HepG2 (cell line): ENCODE results near the gene FYTTD1.

Source experiments
- ATF7 ChIP-seq, 2 experiments: fragments of 450-650 bp in 1 of 2; sonication (generic) in 1 of 2; formaldehyde crosslinking in 1 of 2; IDR thresholded peaks; 2 replicates each; pipeline versions ENCODE4 v1.4.0 to v1.6.1; 2016 to 2020; ENCODE audit warnings: antibody characterized with exemption in 1 of 2, mild to moderate bottlenecking in 1 of 2, missing genetic modification reagents in 1 of 2
- BHLHE40 ChIP-seq: IDR thresholded peaks from 2 replicates; pipeline ENCODE4 v1.6.1; 2011; ENCODE audit warnings: low read length, improper control_type of control experiment
- CHD2 ChIP-seq: IDR thresholded peaks from 2 replicates; pipeline ENCODE4 v1.6.1; 2011; ENCODE audit warnings: low read depth, low read length, improper control_type of control experiment
- FOXP1 ChIP-seq, 2 experiments: fragments of 450-650 bp in 1 of 2; IDR thresholded peaks; 2 replicates each; pipeline ENCODE4 v1.6.1; 2017 to 2018; ENCODE audit warnings: antibody characterized with exemption in 1 of 2
- HHEX ChIP-seq: IDR thresholded peaks from 2 replicates; pipeline ENCODE4 v1.6.1; 2016; ENCODE audit warnings: control low read depth
- POLR2AphosphoS5 ChIP-seq: IDR thresholded peaks from 2 replicates; pipeline ENCODE4 v1.6.1; 2012; ENCODE audit warnings: low read depth, low read length
- RBAK ChIP-seq: sonication (generic); formaldehyde crosslinking; IDR thresholded peaks from 2 replicates; pipeline ENCODE4 v1.5.1; 2020; ENCODE audit warnings: mild to moderate bottlenecking, missing genetic modification reagents
- SP1 ChIP-seq, 2 experiments: fragments of 450-650 bp in 1 of 2; sonication (generic) in 1 of 2; formaldehyde crosslinking in 1 of 2; IDR thresholded peaks; 2 replicates each; pipeline versions ENCODE4 v1.4.0 to v1.6.1; 2016 to 2020; ENCODE audit warnings: missing genetic modification reagents in 1 of 2
- SRF ChIP-seq: IDR thresholded peaks from 2 replicates; pipeline ENCODE4 v1.6.1; 2011; ENCODE audit warnings: mild to moderate bottlenecking, low read depth, low read length, moderate library complexity
- TGIF2 ChIP-seq: IDR thresholded peaks from 2 replicates; pipeline ENCODE4 v1.6.1; 2016; ENCODE audit warnings: control low read depth, missing compliant biosample characterization
- TP53 ChIP-seq: sonication (generic); formaldehyde crosslinking; conservative IDR thresholded peaks from 2 replicates; pipeline ENCODE4 v1.4.0; 2020; ENCODE audit warnings: missing genetic modification reagents
- TF ChIP-seq, protein P1 (sequence below): sonication (generic); formaldehyde crosslinking; IDR thresholded peaks from 2 replicates; pipeline ENCODE4 v1.4.0; 2020; ENCODE audit warnings: mild to moderate bottlenecking, missing genetic modification reagents
- TF ChIP-seq, protein P2 (sequence below): sonication (generic); formaldehyde crosslinking; IDR thresholded peaks from 2 replicates; pipeline ENCODE4 v1.8.1; 2022; ENCODE audit warnings: mild to moderate bottlenecking, missing genetic modification reagents
- TF ChIP-seq, protein P3 (sequence below): sonication (generic); formaldehyde crosslinking; IDR thresholded peaks from 2 replicates; pipeline ENCODE4 v1.4.0; 2020; ENCODE audit warnings: missing genetic modification reagents

- TF ChIP-seq SRF (no peak), FOXP1 (IDR thresholded peaks at IDR 0.05) (no peak), FOXP1 (CRISPR knock-in tag; IDR thresholded peaks at IDR 0.05) (no peak), CHD2 (no peak), SP1 (IDR thresholded peaks at IDR 0.05) (no peak), SP1 (CRISPR knock-in tag; IDR thresholded peaks at IDR 0.05) (no peak), ATF7 (IDR thresholded peaks at IDR 0.05) (no peak), ATF7 (CRISPR knock-in tag; IDR thresholded peaks at IDR 0.05) (no peak), HHEX (no peak), BHLHE40 (no peak), TGIF2 (no peak), TP53 (CRISPR knock-in tag) (no peak), POLR2AphosphoS5 (no peak), RBAK (CRISPR knock-in tag) (no peak)
- TF ChIP-seq, protein P1, sequence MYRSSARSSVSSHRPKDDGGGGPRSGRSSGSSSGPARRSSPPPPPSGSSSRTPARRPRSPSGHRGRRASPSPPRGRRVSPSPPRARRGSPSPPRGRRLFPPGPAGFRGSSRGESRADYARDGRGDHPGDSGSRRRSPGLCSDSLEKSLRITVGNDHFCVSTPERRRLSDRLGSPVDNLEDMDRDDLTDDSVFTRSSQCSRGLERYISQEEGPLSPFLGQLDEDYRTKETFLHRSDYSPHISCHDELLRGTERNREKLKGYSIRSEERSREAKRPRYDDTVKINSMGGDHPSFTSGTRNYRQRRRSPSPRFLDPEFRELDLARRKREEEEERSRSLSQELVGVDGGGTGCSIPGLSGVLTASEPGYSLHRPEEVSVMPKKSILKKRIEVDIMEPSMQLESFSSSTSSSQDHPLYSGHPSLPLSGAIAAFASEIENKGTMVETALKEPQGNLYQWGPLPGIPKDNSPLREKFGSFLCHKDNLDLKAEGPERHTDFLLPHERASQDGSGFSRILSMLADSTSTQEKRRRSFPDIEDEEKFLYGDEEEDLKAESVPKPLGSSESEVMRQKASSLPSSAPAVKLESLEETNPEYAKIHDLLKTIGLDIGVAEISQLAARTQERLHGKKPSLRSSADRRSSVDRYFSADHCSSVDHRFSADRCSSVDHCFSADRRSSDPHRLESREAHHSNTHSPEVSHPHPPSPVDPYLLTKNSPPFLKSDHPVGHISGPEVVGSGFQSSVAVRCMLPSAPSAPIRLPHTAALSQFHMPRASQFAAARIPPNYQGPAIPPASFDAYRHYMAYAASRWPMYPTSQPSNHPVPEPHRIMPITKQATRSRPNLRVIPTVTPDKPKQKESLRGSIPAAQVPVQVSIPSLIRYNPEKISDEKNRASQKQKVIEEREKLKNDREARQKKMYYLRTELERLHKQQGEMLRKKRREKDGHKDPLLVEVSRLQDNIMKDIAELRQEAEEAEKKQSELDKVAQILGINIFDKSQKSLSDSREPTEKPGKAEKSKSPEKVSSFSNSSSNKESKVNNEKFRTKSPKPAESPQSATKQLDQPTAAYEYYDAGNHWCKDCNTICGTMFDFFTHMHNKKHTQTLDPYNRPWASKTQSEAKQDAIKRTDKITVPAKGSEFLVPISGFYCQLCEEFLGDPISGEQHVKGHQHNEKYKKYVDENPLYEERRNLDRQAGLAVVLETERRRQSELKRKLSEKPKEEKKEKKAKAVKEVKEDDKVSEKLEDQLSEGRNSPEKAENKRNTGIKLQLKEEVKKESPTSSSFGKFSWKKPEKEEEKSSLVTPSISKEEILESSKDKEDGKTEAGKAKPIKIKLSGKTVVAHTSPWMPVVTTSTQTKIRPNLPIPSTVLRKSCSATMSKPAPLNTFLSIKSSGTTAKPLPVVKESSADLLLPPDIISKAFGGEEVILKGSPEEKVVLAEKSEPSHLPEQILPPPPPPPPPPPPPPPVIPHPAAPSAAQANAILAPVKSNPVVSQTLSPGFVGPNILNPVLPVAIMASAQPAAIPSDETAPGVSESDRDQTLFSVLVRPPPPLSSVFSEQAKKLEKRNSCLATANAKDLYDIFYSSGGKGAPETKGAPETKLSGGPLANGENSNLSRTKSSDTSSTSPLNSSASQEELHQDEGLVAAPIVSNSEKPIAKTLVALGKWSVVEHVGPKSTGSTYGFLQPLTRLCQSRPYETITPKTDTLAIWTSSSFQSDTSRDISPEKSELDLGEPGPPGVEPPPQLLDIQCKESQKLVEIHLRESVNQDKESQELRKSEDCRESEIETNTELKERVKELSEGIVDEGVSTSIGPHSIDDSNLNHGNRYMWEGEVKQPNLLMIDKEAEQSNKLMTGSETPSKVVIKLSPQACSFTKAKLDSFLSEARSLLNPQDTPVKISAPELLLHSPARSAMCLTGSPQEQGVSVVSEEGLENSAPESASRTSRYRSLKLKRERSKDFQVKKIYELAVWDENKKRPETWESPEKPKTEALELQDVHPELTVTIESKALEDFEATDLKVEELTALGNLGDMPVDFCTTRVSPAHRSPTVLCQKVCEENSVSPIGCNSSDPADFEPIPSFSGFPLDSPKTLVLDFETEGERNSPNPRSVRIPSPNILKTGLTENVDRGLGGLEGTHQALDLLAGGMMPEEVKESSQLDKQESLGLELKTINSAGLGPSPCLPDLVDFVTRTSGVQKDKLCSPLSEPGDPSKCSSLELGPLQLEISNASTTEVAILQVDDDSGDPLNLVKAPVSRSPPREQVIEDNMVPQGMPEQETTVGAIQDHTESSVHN (CRISPR knock-in tag): no peak
- TF ChIP-seq, protein P2, sequence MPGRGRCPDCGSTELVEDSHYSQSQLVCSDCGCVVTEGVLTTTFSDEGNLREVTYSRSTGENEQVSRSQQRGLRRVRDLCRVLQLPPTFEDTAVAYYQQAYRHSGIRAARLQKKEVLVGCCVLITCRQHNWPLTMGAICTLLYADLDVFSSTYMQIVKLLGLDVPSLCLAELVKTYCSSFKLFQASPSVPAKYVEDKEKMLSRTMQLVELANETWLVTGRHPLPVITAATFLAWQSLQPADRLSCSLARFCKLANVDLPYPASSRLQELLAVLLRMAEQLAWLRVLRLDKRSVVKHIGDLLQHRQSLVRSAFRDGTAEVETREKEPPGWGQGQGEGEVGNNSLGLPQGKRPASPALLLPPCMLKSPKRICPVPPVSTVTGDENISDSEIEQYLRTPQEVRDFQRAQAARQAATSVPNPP: no peak
- TF ChIP-seq, protein P3, sequence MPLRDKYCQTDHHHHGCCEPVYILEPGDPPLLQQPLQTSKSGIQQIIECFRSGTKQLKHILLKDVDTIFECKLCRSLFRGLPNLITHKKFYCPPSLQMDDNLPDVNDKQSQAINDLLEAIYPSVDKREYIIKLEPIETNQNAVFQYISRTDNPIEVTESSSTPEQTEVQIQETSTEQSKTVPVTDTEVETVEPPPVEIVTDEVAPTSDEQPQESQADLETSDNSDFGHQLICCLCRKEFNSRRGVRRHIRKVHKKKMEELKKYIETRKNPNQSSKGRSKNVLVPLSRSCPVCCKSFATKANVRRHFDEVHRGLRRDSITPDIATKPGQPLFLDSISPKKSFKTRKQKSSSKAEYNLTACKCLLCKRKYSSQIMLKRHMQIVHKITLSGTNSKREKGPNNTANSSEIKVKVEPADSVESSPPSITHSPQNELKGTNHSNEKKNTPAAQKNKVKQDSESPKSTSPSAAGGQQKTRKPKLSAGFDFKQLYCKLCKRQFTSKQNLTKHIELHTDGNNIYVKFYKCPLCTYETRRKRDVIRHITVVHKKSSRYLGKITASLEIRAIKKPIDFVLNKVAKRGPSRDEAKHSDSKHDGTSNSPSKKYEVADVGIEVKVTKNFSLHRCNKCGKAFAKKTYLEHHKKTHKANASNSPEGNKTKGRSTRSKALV (CRISPR knock-in tag): no peak
Measured at GRCh38 chr3:197720694-197721093, 29.0 kb upstream of the FYTTD1 start.
